GM12878 (cell line): ENCODE results near the gene TTC16. TPM values are rescaled to one million over a fixed set of nuclear protein-coding genes. Genes with fewer than 3 reads are reported as not detected.

ENCODE experiments used
- ATAC-seq: fragments of 200-7000 bp; cut with Tn5 transposase; 3 replicates; pipeline ENCODE4 v1.9.1; 2020; ENCODE audit warnings: mild to moderate bottlenecking, moderate library complexity
- BruUV-seq: library from RNA; stranded (reverse); fragments of 400-500 nt; replicated peaks from 2 replicates; lab custom pipeline; 2021; lab: Mats Ljungman, UMichigan
- CTCF ChIA-PET: fragments of 300-600 bp; sonication (Branson Sonifier 250); formaldehyde crosslinking; extraction: SDS; loops from one replicate; lab custom pipeline; 2021; ENCODE audit warnings: inconsistent platforms; lab: Yijun Ruan, JAX
- POLR2A ChIA-PET: fragments of 350-600 bp; formaldehyde crosslinking; extraction: SDS; loops from one replicate; lab custom pipeline; 2021; ENCODE audit warnings: inconsistent platforms; lab: Charles Lee
- RAD21 ChIA-PET: fragments of 300-600 bp; sonication (Branson Sonifier 250); formaldehyde crosslinking; loops from one replicate; lab custom pipeline; 2023; ENCODE audit warnings: antibody characterized with exemption; ENCODE audit not compliant: unreplicated experiment; lab: Charles Lee
- SMC1A ChIA-PET: fragments of 300-600 bp; sonication (Branson Sonifier 250); formaldehyde crosslinking; loops from one replicate; lab custom pipeline; 2023; ENCODE audit not compliant: unreplicated experiment, uncharacterized antibody; lab: Charles Lee
- DNase-seq: peaks from one replicate; pipeline ENCODE4 v3.0.0-alpha.2; 2011; ENCODE audit warnings: low read depth, low spot score
- FAIRE-seq: peaks from 3 replicates; lab custom pipeline; 2011; peaks lifted over from hg19 to GRCh38; lab: Jason Lieb, UNC
- H2AFZ ChIP-seq: 2 replicates; pipeline ENCODE4 v1.6.0; 2011; ENCODE audit warnings: low read depth, low read length, control low read depth; ENCODE audit not compliant: control insufficient read depth
- H3K27ac ChIP-seq: 2 replicates; pipeline ENCODE4 v1.5.1; 2011; ENCODE audit warnings: control low read depth; ENCODE audit not compliant: control insufficient read depth, insufficient read depth
- H3K27me3 ChIP-seq, 2 experiments: replicated peaks in 1 of 2; 2 replicates each; pipeline versions ENCODE4 v1.6.0 to v1.6.1; 2011; ENCODE audit warnings: low read length in 1 of 2; ENCODE audit not compliant: control insufficient read depth in 2 of 2, insufficient read depth in 2 of 2
- H3K36me3 ChIP-seq, 2 experiments: 2 replicates each; pipeline ENCODE4 v1.5.1; 2011; ENCODE audit warnings: low read length in 1 of 2; ENCODE audit not compliant: control insufficient read depth in 2 of 2, insufficient read depth in 2 of 2
- H3K4me1 ChIP-seq: 2 replicates; pipeline ENCODE4 v1.6.1; 2011; ENCODE audit warnings: mild to moderate bottlenecking, low read length, moderate library complexity, mixed read lengths; ENCODE audit not compliant: control insufficient read depth, insufficient read depth
- H3K4me2 ChIP-seq: 2 replicates; pipeline ENCODE4 v1.6.0; 2011; ENCODE audit warnings: control low read depth; ENCODE audit not compliant: control insufficient read depth, insufficient read depth
- H3K4me3 ChIP-seq: fragments of 200-600 bp; sonication (generic); 2 replicates; pipeline ENCODE4 v1.5.1; 2016
- H3K79me2 ChIP-seq: 2 replicates; pipeline ENCODE4 v1.6.0; 2011; ENCODE audit warnings: low read length; ENCODE audit not compliant: control insufficient read depth, insufficient read depth
- H3K9ac ChIP-seq: 2 replicates; pipeline ENCODE4 v1.8.0; 2011; ENCODE audit warnings: low read length, control low read depth, mixed read lengths; ENCODE audit not compliant: control insufficient read depth, insufficient read depth
- H3K9me3 ChIP-seq: replicated peaks from 3 replicates; pipeline ENCODE4 v1.5.1; 2011; ENCODE audit warnings: mild to moderate bottlenecking, low read length; ENCODE audit not compliant: control insufficient read depth, insufficient read depth
- H4K20me1 ChIP-seq: 2 replicates; pipeline ENCODE4 v1.6.0; 2011; ENCODE audit not compliant: control insufficient read depth, insufficient read depth
- DPF2 ChIP-seq: fragments of 450-650 bp; IDR thresholded peaks from 2 replicates; pipeline ENCODE4 v1.6.1; 2017; ENCODE audit warnings: mild to moderate bottlenecking
- IKZF2 ChIP-seq, 2 experiments: fragments of 450-650 bp; IDR thresholded peaks; 2 replicates each; pipeline ENCODE4 v1.6.1; 2017; ENCODE audit warnings: mild to moderate bottlenecking in 2 of 2, moderate library complexity in 2 of 2
- RELB ChIP-seq: fragments of 450-650 bp; IDR thresholded peaks from 2 replicates; pipeline ENCODE4 v1.6.1; 2017; ENCODE audit warnings: low read depth, mild to moderate bottlenecking, moderate library complexity
- SP1 ChIP-seq: IDR thresholded peaks from one replicate; pipeline ENCODE4 v1.6.1; 2011; ENCODE audit warnings: low read depth, low read length
- ZBTB11 ChIP-seq: fragments of 450-650 bp; formaldehyde crosslinking; IDR thresholded peaks from 2 replicates; pipeline ENCODE4 v1.5.0; 2022; ENCODE audit warnings: mild to moderate bottlenecking, missing genetic modification characterization
- ZNF592 ChIP-seq: fragments of 450-650 bp; IDR thresholded peaks from 2 replicates; pipeline ENCODE4 v1.6.1; 2017; ENCODE audit warnings: mild to moderate bottlenecking, moderate library complexity
- WGBS: methylation state at CpG from one replicate; pipeline ENCODE4 v1.1.6; 2016; ENCODE audit warnings: low lambda C conversion rate; ENCODE audit not compliant: insufficient replicate concordance, insufficient coverage; ENCODE audit errors: missing lambda C conversion rate; 5-methylcytosine and 5-hydroxymethylcytosine counted together
- in situ Hi-C: fragments of 300-500 bp; cut with MboI; formaldehyde crosslinking; loops from 9 replicates; pipeline ENCODE4 v1.14.3; 2018; ENCODE audit warnings: mixed read lengths
- intact Hi-C: fragments of 100-400 bp; cut with micrococcal nuclease; formaldehyde crosslinking; loops from one replicate; pipeline ENCODE4 v1.14.2; 2022; ENCODE audit not compliant: unreplicated experiment
- polyA plus RNA-seq, 11 experiments: library from polyadenylated mRNA; depleted of rRNA in 4 of 11; unstranded in 6 of 11; stranded (reverse) in 5 of 11; fragments of >200 nt; fragmentation: Nextera tagmentation in 4 of 11; fragmentation: Illumina TruSeq in 1 of 11; extraction: Ambion mirVana in 4 of 11; extraction: Trizol in 1 of 11; gene quantifications; 1 replicate in 1 of 11; 2 replicates in 10 of 11; pipeline versions ENCODE4 v1.2.1 to v1.2.3, GENCODE V29; 2011 to 2016; ENCODE audit warnings: inconsistent platforms in 2 of 11, missing spikeins in 2 of 11, low read depth in 1 of 11
- total RNA-seq, 4 experiments: library from RNA; depleted of rRNA in 3 of 4; stranded (reverse); fragments of >200 nt in 3 of 4; fragmentation: Illumina TruSeq in 1 of 4; extraction: Trizol in 1 of 4; gene quantifications; 2 replicates each; pipeline versions ENCODE4 v1.2.1 to v1.2.3, GENCODE V29; 2013 to 2021

TTC16 gene
- total and polyA plus RNA-seq, 10 of the 15 experiments (the other 5 are each of a cell fraction or from before 2014, with no cell fraction given), result 0.03 TPM; not detected in 9

GRCh38 chr9:127711831-127712274 lies 4.0 kb upstream of the TTC16 start:
- POLR2A ChIA-PET, result no interaction called here
- CTCF ChIA-PET, result interaction anchor here (1.1 kb wide), 1 partner anchor 199 kb away, joined by 3 read pairs; no protein-coding TSS in a partner anchor
- Histone ChIP-seq H3K9me3 (no peaks in the 10 kb centered on the region; the same call in 2 of the 3 replicates), H3K36me3 (no peaks in the 10 kb centered on the region; a peak in 1 of 4 replicates), H3K4me2 (no peak overlapping the region), H3K27ac (no peak overlapping the region), H3K9ac (no peak overlapping the region), H3K4me1 (peaks cover 6% of the 10 kb centered on the region; the same call in 1 of the 2 replicates), H3K79me2 (no peaks in the 10 kb centered on the region), H3K4me3 (no peak overlapping the region), H2AFZ (no peak overlapping the region), H4K20me1 (no peaks in the 10 kb centered on the region), H3K27me3 (no peaks in the 10 kb centered on the region)
- 93% methylated on average over 11 of the region's 11 CpGs for WGBS
- in situ Hi-C loops (no loop called here), intact Hi-C loops (no loop called here)
- no peak for FAIRE-seq
- TF ChIP-seq DPF2 (no peak), IKZF2 (IDR thresholded peaks at IDR 0.05) (no peak)
- no peak for ATAC-seq
- SMC1A ChIA-PET, result no interaction called here
- DNase-seq, result no peak
- RAD21 ChIA-PET, result no interaction called here
- BruUV-seq, result no TSS peak

- Histone ChIP-seq H3K9me3 (no peaks in the 10 kb centered on the region; the same call in 2 of the 3 replicates), H2AFZ (no peak overlapping the region), H3K4me1 (peaks cover 6% of the 10 kb centered on the region; the same call in 1 of the 2 replicates), H3K36me3 (no peaks in the 10 kb centered on the region; a peak in 1 of 4 replicates), H3K79me2 (no peaks in the 10 kb centered on the region)
- TF ChIP-seq SP1 (no peak), ZNF592 (no peak), ZBTB11 (CRISPR knock-in tag) (no peak), RELB (no peak)
- TF ChIP-seq, all 136 proteins: peak for 0
- POLR2A ChIA-PET, result no interaction called here
- in situ Hi-C loops (no loop called here), intact Hi-C loops (no loop called here)
- FAIRE-seq (no peak), DNase-seq (no peak), ATAC-seq (no peak)
- CTCF ChIA-PET, result interaction anchor here (1.1 kb wide), 1 partner anchor 198 kb away, joined by 3 read pairs; no protein-coding TSS in a partner anchor
- SMC1A ChIA-PET, result no interaction called here
- Histone ChIP-seq H3K4me2 (no peak overlapping the region), H3K4me3 (no peak overlapping the region), H3K27ac (no peak overlapping the region), H3K27me3 (no peaks in the 10 kb centered on the region), H4K20me1 (no peaks in the 10 kb centered on the region), H3K9ac (no peak overlapping the region)
- RAD21 ChIA-PET, result no interaction called here
- no TSS peak for BruUV-seq
- 86% methylated on average over 11 of the region's 11 CpGs for WGBS
Measured at GRCh38 chr9:127712371-127712770, 3.5 kb upstream of the TTC16 start.
